T47D (cell line): Measurements from ENCODE around the gene GPR18.

Experiments
- DNase-seq, 2 experiments: peaks; one replicate each; pipeline versions ENCODE4 v3.0.0 to v3.0.0-alpha.2; 2011 to 2012; ENCODE audit warnings: low read depth in 1 of 2, low spot score in 1 of 2
- JUND ChIP-seq: IDR thresholded peaks from 2 replicates; pipeline ENCODE4 v1.6.1; 2012; ENCODE audit warnings: low read depth
- in situ Hi-C: cut with HindIII; loops from 2 replicates; pipeline ENCODE4 v1.10.0; 2016; ENCODE audit warnings: low sequenced_read_pairs, low pct_unique_long_range_greater_than_20kb

The GPR18 gene

GRCh38 chr13:99299256-99299919 lies 41.2 kb upstream of the GPR18 start:
- TF ChIP-seq JUND: no peak
- no peak for DNase-seq
- in situ Hi-C loops: no loop called here

GRCh38 chr13:99298056-99298455 lies 39.9 kb upstream of the GPR18 start:
- TF ChIP-seq JUND: no peak
- no peak for DNase-seq
- in situ Hi-C loops: no loop called here

GRCh38 chr13:99297331-99297730 lies 39.2 kb upstream of the GPR18 start:
- in situ Hi-C loops: no loop called here
- no peak for TF ChIP-seq JUND
- no peak for DNase-seq

GRCh38 chr13:99296398-99296797 lies 38.2 kb upstream of the GPR18 start:
- in situ Hi-C loops: no loop called here
- no peak for DNase-seq
- no peak for TF ChIP-seq JUND

- in situ Hi-C loops: no loop called here
- TF ChIP-seq JUND: no peak
- DNase-seq: no peak
Observed at GRCh38 chr13:99295488-99296252, 37.5 kb upstream of the GPR18 start.

DNA sequence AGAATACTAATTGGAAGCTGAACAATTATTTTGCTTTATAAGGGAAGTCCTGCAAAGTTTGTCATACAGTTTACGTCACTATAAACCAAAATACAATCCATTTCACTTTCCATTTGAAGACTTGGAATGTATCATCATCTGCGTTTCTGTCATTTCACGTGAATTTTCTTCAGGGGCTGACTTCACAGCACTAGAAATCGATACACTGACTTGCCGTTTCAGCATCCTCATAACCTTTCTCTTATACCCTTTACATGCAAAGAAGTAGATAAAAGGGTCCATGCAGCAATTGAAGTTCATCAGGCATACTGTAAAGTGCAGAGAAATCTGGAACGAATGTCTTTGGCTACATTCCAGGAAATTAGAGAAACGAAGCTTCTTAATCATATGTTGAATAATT lies 36.8 kb upstream of the GPR18 start:
- in situ Hi-C loops: no loop called here
- no peak for DNase-seq

DNA sequence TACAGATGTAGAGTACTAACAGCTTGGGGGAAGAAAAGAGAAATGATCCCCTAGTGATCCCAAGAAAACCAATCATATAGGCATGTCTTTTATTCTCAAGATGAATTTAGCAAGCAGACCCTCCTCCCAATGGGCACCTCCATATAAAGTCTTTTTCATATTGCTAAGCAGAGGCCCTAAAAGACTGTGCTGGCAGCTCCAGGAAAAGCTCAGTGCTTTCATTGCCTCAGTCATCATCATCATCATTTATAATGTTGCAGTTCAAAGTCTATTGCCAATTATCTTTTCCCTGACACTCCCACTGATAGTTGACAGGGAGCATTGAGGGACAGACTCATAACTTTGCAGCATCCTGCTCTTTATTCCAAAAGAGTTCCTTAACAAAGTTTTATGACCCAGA lies 36.0 kb upstream of the GPR18 start:
- DNase-seq: no peak
- in situ Hi-C loops: no loop called here
- TF ChIP-seq JUND: no peak

More for the DNA sequence above, 36.8 kb upstream of the GPR18 start:
- TF ChIP-seq JUND: no peak

DNA sequence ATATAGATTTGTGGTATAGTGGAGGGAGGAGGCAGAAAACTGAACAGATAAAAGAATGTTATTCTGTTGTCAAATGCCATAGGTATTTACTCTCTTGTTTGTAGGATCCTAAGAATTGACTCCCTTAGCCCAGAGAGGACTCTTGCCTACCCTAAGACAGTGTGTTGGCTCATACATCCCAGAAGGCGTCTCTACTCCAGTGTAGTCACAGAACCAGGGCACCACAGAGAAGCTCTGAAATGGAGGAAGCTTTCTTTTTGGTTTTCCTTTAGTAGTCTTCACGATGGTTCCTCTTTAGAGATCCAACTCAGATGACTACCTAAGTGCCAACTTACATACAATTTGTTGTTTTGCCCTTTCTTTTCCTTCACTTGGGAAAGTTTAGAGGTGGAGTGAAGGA lies 35.0 kb upstream of the GPR18 start:
- in situ Hi-C loops: no loop called here

DNA sequence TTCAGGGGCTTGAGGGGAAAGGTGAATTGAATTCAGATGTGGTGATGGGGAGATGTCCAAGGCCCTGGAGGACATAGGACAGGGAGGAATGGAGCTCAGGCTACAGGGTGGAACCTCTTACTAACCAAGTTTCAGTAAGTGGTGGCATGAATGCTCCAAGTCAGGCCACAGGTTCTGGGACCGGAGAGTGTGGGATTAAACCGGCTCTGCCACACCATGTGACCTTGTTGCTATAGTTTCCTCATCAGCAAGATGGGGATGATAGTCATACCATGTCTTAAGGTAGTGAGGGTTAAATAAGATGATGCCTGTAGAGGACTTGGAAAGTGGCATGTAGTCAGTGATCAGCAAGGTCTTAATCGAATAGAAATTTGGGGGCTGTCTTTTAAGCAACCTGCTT lies 32.7 kb upstream of the GPR18 start:
- no peak for TF ChIP-seq JUND
- in situ Hi-C loops: no loop called here
- peak in 1 of 2 experiments; percentile 1 for DNase-seq

More for the DNA sequence above, 35.0 kb upstream of the GPR18 start:
- DNase-seq: no peak
- TF ChIP-seq JUND: no peak

DNA sequence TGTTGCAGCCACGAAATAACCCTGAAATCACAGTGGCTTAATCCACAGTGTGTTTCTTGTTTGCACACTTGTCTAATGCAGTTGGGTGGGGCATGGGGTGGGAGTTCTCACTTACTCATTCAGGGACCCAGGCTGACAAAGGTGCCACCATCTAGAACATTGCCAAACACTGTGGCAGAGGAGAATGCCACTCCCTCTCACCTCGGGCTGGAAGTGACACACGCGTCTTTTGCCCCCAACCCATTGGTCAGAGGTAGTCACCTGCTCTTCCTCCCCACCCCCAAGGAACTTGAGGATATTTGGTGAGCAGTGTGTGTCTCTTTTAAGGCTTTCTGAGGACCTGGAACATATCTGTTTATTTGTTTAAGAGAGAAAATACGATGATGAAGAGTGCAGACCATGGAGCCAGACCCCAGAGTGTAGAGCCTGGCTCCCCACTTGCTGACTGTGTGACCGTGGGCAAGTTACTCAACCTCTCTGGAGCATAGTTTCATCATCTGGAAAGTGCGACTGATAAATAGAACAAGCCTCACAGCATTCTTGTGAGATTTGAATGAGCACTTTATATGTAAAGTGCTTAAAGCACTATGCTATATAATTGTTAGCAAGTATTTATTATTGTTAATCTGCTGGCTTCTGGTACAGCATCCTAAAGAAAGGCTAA lies 31.6 kb upstream of the GPR18 start:
- TF ChIP-seq JUND: no peak
- DNase-seq: no peak
- in situ Hi-C loops: no loop called here

DNA sequence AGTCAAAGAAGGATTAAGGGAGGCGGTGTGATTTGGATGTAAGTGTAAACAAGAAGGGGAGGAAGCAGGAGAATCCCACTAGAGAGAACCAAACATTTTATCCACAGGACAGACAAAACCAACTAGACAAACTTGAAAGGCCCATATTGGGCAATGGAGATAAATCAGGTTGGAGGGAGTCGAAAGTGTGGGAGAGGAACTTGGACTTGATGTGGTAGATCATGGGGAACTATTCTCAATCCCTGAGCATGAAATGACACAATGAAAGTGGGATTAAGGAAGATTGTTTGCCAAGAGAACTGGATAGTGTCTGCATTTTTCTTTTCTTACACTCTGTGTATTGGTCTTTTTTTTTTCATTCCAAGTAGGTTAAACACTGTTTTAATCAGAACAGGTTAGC lies 31.1 kb upstream of the GPR18 start:
- in situ Hi-C loops: no loop called here
- DNase-seq: no peak
- TF ChIP-seq JUND: no peak

DNA sequence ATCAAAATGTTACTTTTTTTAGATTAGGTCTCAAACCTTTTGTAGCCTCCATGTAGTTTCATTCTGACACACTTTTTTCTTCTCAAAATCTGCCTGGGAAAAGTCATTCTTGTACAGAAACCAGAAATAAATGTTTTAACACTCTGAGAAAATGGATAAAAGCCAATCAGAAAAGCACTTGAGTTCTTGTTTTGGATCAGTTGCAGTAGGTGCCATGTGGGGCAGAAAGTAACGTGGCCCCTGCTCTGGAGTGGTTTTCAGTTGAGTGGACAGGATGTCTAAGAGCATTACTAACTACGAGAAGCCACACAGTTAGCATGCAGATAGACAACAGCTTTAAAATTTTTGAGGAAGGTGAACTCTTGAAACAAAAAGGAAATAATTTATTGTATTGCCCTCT lies 29.9 kb upstream of the GPR18 start:
- no peak for TF ChIP-seq JUND
- in situ Hi-C loops: no loop called here
- no peak for DNase-seq

DNA sequence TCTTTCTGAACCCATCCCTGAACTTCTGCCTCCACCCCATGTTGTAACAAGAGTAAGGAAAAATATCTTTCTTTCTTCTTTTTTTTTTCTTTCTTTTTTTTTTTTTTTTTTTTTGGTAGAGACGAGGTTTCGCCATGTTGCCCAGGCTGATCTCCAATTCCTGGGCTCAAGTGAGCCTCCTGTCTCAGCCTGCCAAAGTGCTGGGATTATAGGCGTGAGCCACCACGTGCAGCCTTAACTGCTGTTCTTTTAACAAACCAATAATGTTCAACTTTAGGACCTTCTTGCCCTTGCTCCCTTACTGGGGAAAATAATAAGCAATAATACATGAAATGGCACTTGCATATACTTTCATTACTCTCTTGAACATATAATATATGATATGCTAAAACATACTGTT lies 29.4 kb upstream of the GPR18 start:
- TF ChIP-seq JUND: no peak
- in situ Hi-C loops: no loop called here
- DNase-seq: no peak
